Natural killer cell treated with Interleukin-12 subunit alpha and Interleukin-12 subunit beta and Interleukin-15 and Interleukin-18, amount 100 ng/mL, for 72 hours (primary cell): ENCODE measurements around the gene PGM5. TPM values are rescaled to one million over a fixed set of nuclear protein-coding genes. Genes with fewer than 3 reads are reported as not detected.

ENCODE experiments used
- ATAC-seq, 2 donors: fragments of 150-1000 bp; cut with Tn5 transposase in 1 of 2; sonication (Bioruptor Pico), chemical (Tn5 transposase) in 1 of 2; 2 replicates each; pipeline ENCODE4 v1.10.0; 2021
- DNase-seq: peaks from one replicate; pipeline ENCODE4 v3.0.0; 2022; ENCODE audit warnings: low spot score
- H3K27ac Mint-ChIP-seq, 2 donors: 1 replicate in 1 of 2; 2 replicates in 1 of 2; pipeline ENCODE4 v1.8.0; 2022; ENCODE audit warnings: mixed read lengths in 2 of 2, mild to moderate bottlenecking in 1 of 2, moderate library complexity in 1 of 2
- H3K27me3 Mint-ChIP-seq, 2 donors: 1 replicate in 1 of 2; 2 replicates in 1 of 2; pipeline ENCODE4 v1.8.0; 2022; ENCODE audit warnings: mixed read lengths in 2 of 2
- H3K36me3 Mint-ChIP-seq: one replicate; pipeline ENCODE4 v1.8.0; 2022; ENCODE audit warnings: mixed read lengths
- H3K4me1 Mint-ChIP-seq, 2 donors: 1 replicate in 1 of 2; 2 replicates in 1 of 2; pipeline ENCODE4 v1.8.0; 2022; ENCODE audit warnings: low read depth in 2 of 2, mixed read lengths in 2 of 2, mild to moderate bottlenecking in 1 of 2
- H3K4me3 Mint-ChIP-seq: one replicate; pipeline ENCODE4 v1.8.0; 2022; ENCODE audit warnings: mixed read lengths
- H3K9me3 Mint-ChIP-seq: 2 replicates; pipeline ENCODE4 v1.8.0; 2022; ENCODE audit warnings: mixed read lengths
- total RNA-seq, 2 donors: library from RNA; stranded (reverse); gene quantifications; one replicate each; pipeline ENCODE4 v1.2.3, GENCODE V29; 2022

Gene PGM5
- total RNA-seq, 2 donors from 2014 or later, result not detected

DNA sequence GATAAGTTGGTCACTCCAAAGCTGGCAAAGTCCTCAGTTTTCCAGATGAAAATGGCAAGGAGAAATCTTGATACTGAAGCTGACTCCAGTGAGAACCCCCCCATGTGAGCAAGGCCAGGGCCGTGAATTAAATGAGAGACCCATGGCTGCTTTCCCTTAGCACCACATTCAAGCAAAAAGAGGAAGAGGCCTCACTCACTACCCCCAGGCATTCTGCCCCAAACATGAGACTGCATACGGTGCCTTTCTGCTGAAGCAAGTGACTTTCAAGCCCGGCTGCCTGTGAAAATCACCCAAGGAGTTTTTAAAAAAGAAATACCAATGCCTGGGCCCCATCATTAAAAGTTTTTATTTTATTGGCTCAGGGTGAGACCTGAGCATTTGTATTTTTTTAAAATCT, 117.4 kb downstream of the PGM5 start:
- H3K4me1 Mint-ChIP-seq, result no peaks in the 10 kb centered on the region
- no peaks in the 10 kb centered on the region for H3K9me3 Mint-ChIP-seq
- ATAC-seq, result no peak
- DNase-seq, result no peak
- no peaks in the 10 kb centered on the region for H3K36me3 Mint-ChIP-seq
- H3K27me3 Mint-ChIP-seq, result peaks cover 13 to 16% of the 10 kb centered on the region in 2 donors
- H3K4me3 Mint-ChIP-seq, result no peak overlapping the region
- no peak overlapping the region for H3K27ac Mint-ChIP-seq

DNA sequence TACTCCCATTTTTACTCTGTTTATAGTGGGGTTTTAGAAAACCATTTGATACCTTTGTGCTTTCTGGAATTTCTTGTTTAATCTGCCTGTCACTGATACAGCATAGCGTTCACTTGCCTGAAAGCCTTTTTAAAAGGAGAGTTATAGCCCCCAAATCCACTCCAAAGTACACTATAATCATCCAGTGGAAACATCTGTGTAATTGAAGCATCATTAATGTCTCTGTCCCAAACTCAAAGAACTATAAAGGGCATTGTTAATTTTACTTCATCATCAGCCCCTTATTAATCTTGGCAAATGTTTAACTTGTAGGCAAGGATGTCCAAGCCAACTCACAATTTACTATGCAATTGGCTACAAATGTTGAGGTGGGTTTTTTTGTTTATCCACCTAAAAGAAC, 120.0 kb downstream of the PGM5 start:
- H3K27ac Mint-ChIP-seq, result no peak overlapping the region
- no peak for ATAC-seq

DNA sequence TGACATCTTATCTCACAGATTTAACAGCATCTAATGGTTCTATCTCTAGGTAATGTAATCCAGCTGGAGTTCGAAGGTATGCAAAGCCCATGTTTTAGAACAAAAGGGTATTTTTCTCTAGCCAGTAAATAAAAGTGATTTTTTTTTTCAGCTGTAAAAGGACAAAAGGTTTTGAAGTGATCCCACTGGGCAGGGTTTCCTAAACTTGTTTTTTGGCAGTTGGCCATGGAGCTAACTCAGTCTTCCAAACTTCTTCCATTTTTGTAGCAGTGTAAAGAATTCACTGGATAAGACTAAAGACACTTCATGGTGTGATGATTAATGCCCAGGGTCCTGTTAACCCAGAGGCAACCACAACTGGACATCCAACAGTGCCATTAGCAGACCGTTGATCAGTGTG, 120.4 kb downstream of the PGM5 start:
- no peak for ATAC-seq
- no peaks in the 10 kb centered on the region for H3K9me3 Mint-ChIP-seq

More for the DNA sequence above, 120.0 kb downstream of the PGM5 start:
- Mint-ChIP-seq H3K4me3 (no peak overlapping the region), H3K27me3 (peaks cover 15 to 17% of the 10 kb centered on the region in 2 donors), H3K36me3 (no peaks in the 10 kb centered on the region), H3K9me3 (no peaks in the 10 kb centered on the region), H3K4me1 (no peaks in the 10 kb centered on the region)
- DNase-seq, result no peak

DNA sequence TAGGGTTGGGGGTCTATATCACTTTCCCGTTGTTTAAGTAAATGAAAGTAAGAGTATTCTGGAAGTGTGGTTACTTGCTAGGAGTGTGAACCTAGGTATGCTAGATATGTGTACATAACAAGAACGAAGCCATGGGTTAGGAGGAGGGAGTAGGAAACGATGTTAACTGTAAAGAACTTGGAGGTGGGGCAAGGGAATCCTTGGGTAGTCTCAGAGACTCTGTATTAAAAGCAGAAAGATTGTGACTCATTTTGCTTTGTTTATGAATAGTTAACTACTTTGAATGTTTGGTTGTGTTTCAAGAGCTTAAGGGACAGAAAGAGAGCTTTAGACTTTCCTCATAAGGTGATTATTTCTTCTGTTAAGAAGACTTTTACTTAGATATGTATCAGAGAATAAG, 124.4 kb downstream of the PGM5 start:
- Mint-ChIP-seq H3K27ac (no peak overlapping the region), H3K27me3 (peaks cover 22 to 39% of the 10 kb centered on the region in 2 donors), H3K36me3 (no peaks in the 10 kb centered on the region), H3K4me3 (no peak overlapping the region), H3K4me1 (no peaks in the 10 kb centered on the region), H3K9me3 (no peaks in the 10 kb centered on the region)
- DNase-seq (no peak), ATAC-seq (no peak)

More for the DNA sequence above, 120.4 kb downstream of the PGM5 start:
- Mint-ChIP-seq H3K27me3 (peaks cover 15 to 17% of the 10 kb centered on the region in 2 donors), H3K27ac (no peak overlapping the region), H3K4me3 (no peak overlapping the region), H3K4me1 (no peaks in the 10 kb centered on the region), H3K36me3 (no peaks in the 10 kb centered on the region)
- DNase-seq, result no peak

DNA sequence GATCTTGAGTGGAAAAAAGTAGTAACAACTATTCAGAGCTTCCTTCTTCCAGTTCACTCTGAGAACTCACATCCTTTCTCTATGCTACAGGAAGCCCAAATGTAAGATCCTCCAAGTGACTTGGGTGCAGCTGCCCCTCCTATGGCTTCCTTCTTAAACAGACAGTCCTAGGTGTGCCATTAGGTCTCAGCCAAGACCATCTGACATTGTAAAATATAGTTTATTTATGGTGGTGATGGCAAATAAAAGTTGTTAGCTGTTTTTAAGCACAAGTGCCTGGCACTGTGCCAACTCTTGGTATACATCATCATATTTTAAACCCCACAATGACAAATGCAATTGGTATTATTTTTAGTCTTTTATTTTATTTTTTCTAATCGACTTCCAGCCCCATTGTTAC, 126.1 kb downstream of the PGM5 start:
- no peak overlapping the region for H3K27ac Mint-ChIP-seq
- no peaks in the 10 kb centered on the region for H3K4me1 Mint-ChIP-seq
- no peaks in the 10 kb centered on the region for H3K36me3 Mint-ChIP-seq
- H3K9me3 Mint-ChIP-seq, result no peaks in the 10 kb centered on the region
- ATAC-seq (no peak), DNase-seq (no peak)
- no peak overlapping the region for H3K4me3 Mint-ChIP-seq
- H3K27me3 Mint-ChIP-seq, result peaks cover 15 to 31% of the 10 kb centered on the region in 2 donors

DNA sequence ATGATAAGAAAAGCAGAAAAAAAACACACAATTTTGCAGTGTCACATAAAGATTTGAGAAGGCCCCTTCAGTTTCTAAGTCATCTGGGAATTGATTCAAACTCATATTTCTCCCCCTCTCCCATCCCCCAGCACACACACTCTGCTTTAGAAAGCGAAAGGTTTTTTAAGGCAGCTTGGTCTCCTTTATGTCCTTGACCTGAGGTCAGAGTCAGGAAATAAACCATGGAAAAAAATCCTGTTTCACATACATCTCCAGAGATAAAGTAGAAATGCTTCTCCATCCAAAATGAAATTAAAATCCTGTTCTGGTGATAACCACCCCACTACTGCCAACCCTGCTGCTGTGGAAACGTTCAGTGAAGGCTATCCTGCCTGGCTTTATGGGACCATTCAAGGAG, 131.7 kb downstream of the PGM5 start:
- Mint-ChIP-seq H3K9me3 (no peaks in the 10 kb centered on the region), H3K36me3 (no peaks in the 10 kb centered on the region), H3K4me3 (no peak overlapping the region), H3K4me1 (no peaks in the 10 kb centered on the region), H3K27me3 (peaks cover 16 to 24% of the 10 kb centered on the region in 2 donors), H3K27ac (no peak overlapping the region)
- DNase-seq, result no peak
- no peak for ATAC-seq

DNA sequence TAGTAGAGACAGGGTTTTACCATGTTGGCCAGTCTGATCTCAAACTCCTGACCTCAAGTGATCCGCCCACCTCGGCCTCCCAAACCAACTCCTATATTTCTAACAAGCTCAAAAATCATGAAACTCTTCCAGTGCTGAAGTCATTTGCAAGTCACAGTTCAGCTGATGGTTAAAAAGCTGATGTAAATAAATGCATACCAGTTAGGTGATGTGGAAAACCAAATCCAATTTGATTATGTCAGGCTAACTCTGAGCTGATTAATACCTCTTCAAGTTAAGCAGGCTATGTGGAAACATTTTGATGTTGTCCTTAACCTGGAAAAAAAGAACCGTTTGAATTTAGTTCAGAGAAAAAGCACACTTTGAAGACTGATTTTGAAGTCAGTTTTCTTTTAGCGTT, 133.2 kb downstream of the PGM5 start:
- no peaks in the 10 kb centered on the region for H3K36me3 Mint-ChIP-seq
- H3K4me1 Mint-ChIP-seq, result no peaks in the 10 kb centered on the region
- no peak for DNase-seq
- H3K27me3 Mint-ChIP-seq, result peaks cover 20 to 26% of the 10 kb centered on the region in 2 donors
- no peak overlapping the region for H3K27ac Mint-ChIP-seq
- ATAC-seq, result no peak
- no peak overlapping the region for H3K4me3 Mint-ChIP-seq
- no peaks in the 10 kb centered on the region for H3K9me3 Mint-ChIP-seq

DNA sequence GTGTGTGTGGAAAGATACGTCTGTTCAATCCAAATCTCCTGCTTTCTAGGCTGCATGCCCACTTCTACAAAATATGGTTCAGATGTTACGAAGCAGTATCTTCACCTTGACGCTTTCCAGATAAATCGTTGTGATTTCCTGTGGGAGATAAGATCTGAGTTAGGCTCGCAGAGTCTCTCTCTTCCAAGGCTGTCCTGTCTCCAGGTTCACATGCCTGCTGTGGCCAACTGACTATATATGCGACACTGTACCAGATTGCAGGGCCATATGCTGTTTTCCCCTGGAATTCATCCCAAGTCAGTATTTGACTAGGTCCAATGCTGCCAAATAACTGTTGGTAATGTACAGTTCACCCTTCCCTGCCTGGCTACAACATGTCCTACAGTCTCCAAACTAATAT, 136.4 kb downstream of the PGM5 start:
- ATAC-seq (no peak), DNase-seq (no peak)
- H3K4me3 Mint-ChIP-seq, result no peak overlapping the region
- H3K9me3 Mint-ChIP-seq, result no peaks in the 10 kb centered on the region
- H3K27me3 Mint-ChIP-seq, result peaks cover 18 to 21% of the 10 kb centered on the region in 2 donors
- H3K4me1 Mint-ChIP-seq, result peaks cover 0 to 2% of the 10 kb centered on the region in 2 donors
- H3K36me3 Mint-ChIP-seq, result no peaks in the 10 kb centered on the region
- H3K27ac Mint-ChIP-seq, result no peak overlapping the region

DNA sequence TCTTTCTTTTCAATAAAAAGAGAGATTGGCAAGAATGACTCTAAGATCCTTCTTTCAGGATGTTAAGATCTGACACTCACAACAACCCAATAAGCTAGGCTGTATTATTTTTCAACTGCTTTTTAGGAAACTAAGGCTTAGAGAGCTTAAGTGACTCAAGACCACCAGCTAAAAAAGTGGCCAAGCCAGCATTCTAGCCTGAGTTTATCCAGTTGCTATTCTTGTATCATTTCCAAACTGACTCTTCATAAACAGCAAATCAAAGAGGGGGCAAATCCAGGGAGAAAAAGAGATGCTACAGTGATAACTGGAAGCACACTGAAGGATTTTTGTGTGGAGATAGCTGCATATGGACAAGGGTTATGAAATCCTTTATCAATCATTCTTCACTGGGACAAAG, 137.1 kb downstream of the PGM5 start:
- Mint-ChIP-seq H3K9me3 (no peaks in the 10 kb centered on the region), H3K4me3 (no peak overlapping the region), H3K27me3 (peaks cover 18 to 21% of the 10 kb centered on the region in 2 donors), H3K4me1 (peaks cover under 1 to 5% of the 10 kb centered on the region in 2 donors), H3K27ac (no peak overlapping the region), H3K36me3 (no peaks in the 10 kb centered on the region)
- ATAC-seq, result no peak
- no peak for DNase-seq

DNA sequence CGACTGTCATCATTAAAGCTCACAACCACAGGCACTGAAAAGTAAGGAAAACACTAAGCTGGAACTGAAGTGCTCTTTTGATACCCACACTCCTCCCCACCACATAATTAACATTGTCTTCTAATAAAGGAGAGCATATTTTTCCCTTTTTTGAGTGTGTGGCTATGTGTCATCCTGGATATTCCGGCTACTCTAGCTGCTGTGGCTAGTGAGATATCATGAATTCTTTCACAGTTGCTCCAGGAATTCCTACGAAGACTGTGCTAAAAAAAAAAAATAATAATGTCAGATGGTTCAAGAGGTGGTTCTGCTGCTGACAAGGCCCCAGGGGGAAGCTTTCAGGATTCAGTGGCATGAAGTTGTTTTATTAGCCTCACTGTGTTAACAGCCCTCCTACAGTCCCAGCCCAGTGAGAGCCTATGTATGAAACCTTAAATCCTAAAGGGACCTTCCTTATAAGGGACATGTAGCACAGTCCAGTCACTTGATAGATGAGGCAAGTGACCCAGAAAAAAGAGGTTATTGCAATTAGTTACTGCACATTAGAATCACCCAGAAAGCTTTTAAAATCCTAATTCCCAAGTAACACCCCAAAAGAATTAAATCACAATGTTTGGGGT, 137.7 kb downstream of the PGM5 start:
- peaks cover 21% of the 10 kb centered on the region in 2 donors for H3K27me3 Mint-ChIP-seq
- no peaks in the 10 kb centered on the region for H3K9me3 Mint-ChIP-seq
- ATAC-seq (no peak), DNase-seq (no peak)
- H3K27ac Mint-ChIP-seq, result no peak overlapping the region
- peaks cover 6 to 10% of the 10 kb centered on the region in 2 donors for H3K4me1 Mint-ChIP-seq
- no peak overlapping the region for H3K4me3 Mint-ChIP-seq
- H3K36me3 Mint-ChIP-seq, result no peaks in the 10 kb centered on the region

DNA sequence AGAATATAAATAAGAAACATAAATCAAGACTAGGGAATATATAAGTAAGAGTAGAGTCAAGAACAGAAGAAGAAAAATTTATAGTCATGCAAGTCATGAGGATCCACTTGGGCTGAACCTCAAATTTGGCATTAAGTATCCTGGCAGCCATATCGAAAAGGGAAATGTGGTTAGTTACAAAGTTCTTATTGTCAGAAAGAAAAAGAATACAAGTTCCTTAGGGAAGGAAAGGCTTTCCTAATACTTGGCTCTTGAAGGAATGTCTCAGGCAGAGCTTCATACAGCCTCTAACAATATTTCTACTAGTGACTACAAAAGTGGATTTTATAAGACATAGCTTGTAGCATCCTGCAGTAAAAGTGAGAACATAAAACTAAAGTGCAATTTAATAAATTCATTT, 138.8 kb downstream of the PGM5 start:
- no peak for DNase-seq
- Mint-ChIP-seq H3K4me3 (no peak overlapping the region), H3K36me3 (no peaks in the 10 kb centered on the region), H3K27ac (no peak overlapping the region), H3K4me1 (peaks cover 7 to 11% of the 10 kb centered on the region in 2 donors), H3K27me3 (peaks cover 21% of the 10 kb centered on the region in 2 donors), H3K9me3 (no peaks in the 10 kb centered on the region)
- no peak for ATAC-seq

DNA sequence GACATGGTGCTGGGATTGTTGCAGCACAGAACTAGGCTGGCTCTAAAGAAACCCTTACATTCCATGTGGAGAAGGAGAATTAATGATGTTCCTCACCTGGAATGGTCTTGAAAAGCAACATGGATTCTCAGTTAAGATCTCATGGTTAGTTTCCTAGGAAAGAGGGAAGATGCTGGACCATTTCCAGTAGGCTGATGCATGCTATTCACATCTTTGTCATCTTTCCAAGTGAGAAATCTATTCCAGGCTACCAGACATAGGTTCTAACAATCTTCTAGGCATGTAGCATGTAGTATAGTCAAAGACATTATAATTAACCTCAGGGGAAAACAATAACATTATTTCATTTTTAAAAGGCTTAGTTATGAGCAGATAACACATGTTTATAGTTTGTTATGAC, 139.9 kb downstream of the PGM5 start:
- Mint-ChIP-seq H3K9me3 (no peaks in the 10 kb centered on the region), H3K4me3 (no peak overlapping the region), H3K27ac (no peak overlapping the region), H3K36me3 (no peaks in the 10 kb centered on the region), H3K27me3 (peaks cover 19 to 21% of the 10 kb centered on the region in 2 donors), H3K4me1 (peaks cover 7 to 11% of the 10 kb centered on the region in 2 donors)
- no peak for DNase-seq
- ATAC-seq, result no peak

DNA sequence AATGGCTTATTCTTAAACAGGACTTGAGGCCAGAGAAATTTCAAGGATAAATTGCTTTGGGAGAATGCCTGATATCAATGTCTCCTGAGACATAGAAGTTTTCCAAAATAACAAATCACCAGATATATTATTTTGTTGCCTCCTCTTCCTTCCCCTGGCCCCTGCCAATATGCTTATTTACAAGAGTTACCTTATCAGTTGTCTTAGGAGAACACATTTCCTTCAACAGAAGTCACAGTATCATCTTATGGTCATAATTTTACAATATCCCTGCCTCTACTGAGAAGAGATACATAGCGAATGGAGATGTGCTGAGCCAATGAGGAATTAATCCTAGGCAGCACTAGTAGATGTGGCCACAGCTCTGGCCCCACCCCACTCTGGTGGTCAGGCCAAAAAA, 141.2 kb downstream of the PGM5 start:
- H3K9me3 Mint-ChIP-seq, result no peaks in the 10 kb centered on the region
- ATAC-seq, result no peak
- no peak for DNase-seq
- no peak overlapping the region for H3K27ac Mint-ChIP-seq
- peaks cover 7 to 11% of the 10 kb centered on the region in 2 donors for H3K4me1 Mint-ChIP-seq
- H3K4me3 Mint-ChIP-seq, result no peak overlapping the region
- H3K27me3 Mint-ChIP-seq, result peaks cover 15 to 16% of the 10 kb centered on the region in 2 donors
- no peaks in the 10 kb centered on the region for H3K36me3 Mint-ChIP-seq

DNA sequence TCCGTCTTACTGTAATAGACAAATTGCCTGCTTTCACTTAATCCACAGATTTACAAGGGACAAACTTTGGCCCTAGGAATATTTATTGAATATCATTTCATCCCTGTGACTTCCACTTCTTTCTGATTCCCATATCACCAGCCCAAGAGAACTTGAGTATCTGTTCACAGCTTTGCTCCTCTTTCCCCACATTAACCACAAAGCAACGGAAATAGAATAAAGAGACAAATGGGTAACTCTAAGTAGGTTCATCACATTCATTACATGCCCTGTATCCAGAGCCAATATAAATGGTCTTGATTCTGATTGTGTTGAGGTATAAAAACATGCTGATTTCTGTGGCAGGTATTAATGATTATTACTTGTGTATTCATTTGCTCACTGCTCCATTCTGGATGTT, 142.4 kb downstream of the PGM5 start:
- peaks cover 7 to 11% of the 10 kb centered on the region in 2 donors for H3K4me1 Mint-ChIP-seq
- no peaks in the 10 kb centered on the region for H3K36me3 Mint-ChIP-seq
- H3K9me3 Mint-ChIP-seq, result no peaks in the 10 kb centered on the region
- DNase-seq (no peak), ATAC-seq (no peak)
- H3K4me3 Mint-ChIP-seq, result no peak overlapping the region
- peaks cover 12 to 13% of the 10 kb centered on the region in 2 donors for H3K27me3 Mint-ChIP-seq
- no peak overlapping the region for H3K27ac Mint-ChIP-seq
